ENCODE results near the gene MUC5AC. TPM values are rescaled to one million over a fixed set of nuclear protein-coding genes. Genes with fewer than 3 reads are reported as not detected.

MUC5AC gene
- total and polyA plus RNA-seq, 2 donors (not counting 1 experiment from before 2014, with no cell fraction given): not detected

DNA sequence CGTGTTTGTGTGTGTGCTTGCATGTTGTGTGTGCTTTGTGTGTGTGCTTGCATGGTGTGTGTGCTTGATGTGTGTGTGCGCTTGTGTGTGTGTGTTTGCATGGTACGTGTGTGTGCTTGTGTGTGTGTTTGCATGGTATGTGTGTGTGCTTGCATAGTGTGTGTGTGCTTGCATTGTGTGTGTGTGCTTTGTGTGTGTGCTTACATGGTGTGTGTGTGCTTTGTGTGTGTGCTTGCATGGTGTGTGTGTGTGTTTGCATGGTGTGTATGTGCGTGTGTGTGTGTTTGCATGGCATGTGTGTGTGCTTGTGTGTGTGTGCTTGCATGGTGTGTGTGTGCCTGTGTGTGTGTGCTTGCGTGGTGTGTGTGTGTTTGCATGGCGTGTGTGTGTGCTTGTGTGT lies 10.0 kb upstream of the MUC5AC start:
- Histone ChIP-seq H3K4me1 (ENCODE audit: control insufficient read depth, extremely low read depth, insufficient read depth, low read length) (peaks cover 4% of the 10 kb centered on the region), H3K4me3 (replicated peaks in 1 of 4; ENCODE audit: control extremely low read depth in 1 of 4, insufficient read depth in 1 of 4, low read depth in 3 of 4, low read length in 4 of 4) (no peak overlapping the region), H2AFZ (ENCODE audit: low read length) (no peak overlapping the region), H3K4me2 (ENCODE audit: extremely low read depth, insufficient read depth, low read length) (no peak overlapping the region), H3K36me3 (ENCODE audit: control insufficient read depth, insufficient read depth, low read length) (no peaks in the 10 kb centered on the region), H4K20me1 (ENCODE audit: control insufficient read depth, extremely low read depth, insufficient read depth, low read length) (no peaks in the 10 kb centered on the region), H3K27ac (ENCODE audit: insufficient read depth, low read length) (no peak overlapping the region), H3K79me2 (ENCODE audit: control insufficient read depth, insufficient read depth, low read length) (no peaks in the 10 kb centered on the region), H3K9me3 (ENCODE audit: control insufficient read depth, insufficient read depth, low read depth, low read length) (no peaks in the 10 kb centered on the region), H3K9ac (ENCODE audit: insufficient read depth, low read length) (no peak overlapping the region), H3K27me3 (ENCODE audit: control insufficient read depth, insufficient read depth, low read length) (no peaks in the 10 kb centered on the region)
- DNase-seq (ENCODE audit: low read depth in 2 of 2): no peak
- TF ChIP-seq, protein P1, sequence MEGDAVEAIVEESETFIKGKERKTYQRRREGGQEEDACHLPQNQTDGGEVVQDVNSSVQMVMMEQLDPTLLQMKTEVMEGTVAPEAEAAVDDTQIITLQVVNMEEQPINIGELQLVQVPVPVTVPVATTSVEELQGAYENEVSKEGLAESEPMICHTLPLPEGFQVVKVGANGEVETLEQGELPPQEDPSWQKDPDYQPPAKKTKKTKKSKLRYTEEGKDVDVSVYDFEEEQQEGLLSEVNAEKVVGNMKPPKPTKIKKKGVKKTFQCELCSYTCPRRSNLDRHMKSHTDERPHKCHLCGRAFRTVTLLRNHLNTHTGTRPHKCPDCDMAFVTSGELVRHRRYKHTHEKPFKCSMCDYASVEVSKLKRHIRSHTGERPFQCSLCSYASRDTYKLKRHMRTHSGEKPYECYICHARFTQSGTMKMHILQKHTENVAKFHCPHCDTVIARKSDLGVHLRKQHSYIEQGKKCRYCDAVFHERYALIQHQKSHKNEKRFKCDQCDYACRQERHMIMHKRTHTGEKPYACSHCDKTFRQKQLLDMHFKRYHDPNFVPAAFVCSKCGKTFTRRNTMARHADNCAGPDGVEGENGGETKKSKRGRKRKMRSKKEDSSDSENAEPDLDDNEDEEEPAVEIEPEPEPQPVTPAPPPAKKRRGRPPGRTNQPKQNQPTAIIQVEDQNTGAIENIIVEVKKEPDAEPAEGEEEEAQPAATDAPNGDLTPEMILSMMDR (conservative IDR thresholded peaks at IDR 0.05 in 1 of 2, IDR thresholded peaks at IDR 0.05 in 1 of 2; ENCODE audit: low read depth in 1 of 2, low read length in 2 of 2): no peak
- TF ChIP-seq EZH2 (IDR thresholded peaks at IDR 0.05; ENCODE audit: low read length, missing control alignments): no peak

GRCh38 chr11:1148752-1149180 lies 9.0 kb upstream of the MUC5AC start:
- Histone ChIP-seq H3K4me2 (ENCODE audit: extremely low read depth, insufficient read depth, low read length) (no peak overlapping the region), H4K20me1 (ENCODE audit: control insufficient read depth, extremely low read depth, insufficient read depth, low read length) (no peaks in the 10 kb centered on the region), H3K4me1 (ENCODE audit: control insufficient read depth, extremely low read depth, insufficient read depth, low read length) (peaks cover 10% of the 10 kb centered on the region), H3K36me3 (ENCODE audit: control insufficient read depth, insufficient read depth, low read length) (no peaks in the 10 kb centered on the region), H3K4me3 (replicated peaks in 1 of 4; ENCODE audit: control extremely low read depth in 1 of 4, insufficient read depth in 1 of 4, low read depth in 3 of 4, low read length in 4 of 4) (no peak overlapping the region), H3K27ac (ENCODE audit: insufficient read depth, low read length) (no peak overlapping the region), H2AFZ (ENCODE audit: low read length) (no peak overlapping the region), H3K27me3 (ENCODE audit: control insufficient read depth, insufficient read depth, low read length) (no peaks in the 10 kb centered on the region), H3K79me2 (ENCODE audit: control insufficient read depth, insufficient read depth, low read length) (no peaks in the 10 kb centered on the region), H3K9ac (ENCODE audit: insufficient read depth, low read length) (no peak overlapping the region), H3K9me3 (ENCODE audit: control insufficient read depth, insufficient read depth, low read depth, low read length) (no peaks in the 10 kb centered on the region)
- DNase-seq (ENCODE audit: low read depth in 2 of 2): no peak
- TF ChIP-seq, protein P1 (conservative IDR thresholded peaks at IDR 0.05 in 1 of 2, IDR thresholded peaks at IDR 0.05 in 1 of 2; ENCODE audit: low read depth in 1 of 2, low read length in 2 of 2): no peak
- TF ChIP-seq EZH2 (IDR thresholded peaks at IDR 0.05; ENCODE audit: low read length, missing control alignments): no peak

DNA sequence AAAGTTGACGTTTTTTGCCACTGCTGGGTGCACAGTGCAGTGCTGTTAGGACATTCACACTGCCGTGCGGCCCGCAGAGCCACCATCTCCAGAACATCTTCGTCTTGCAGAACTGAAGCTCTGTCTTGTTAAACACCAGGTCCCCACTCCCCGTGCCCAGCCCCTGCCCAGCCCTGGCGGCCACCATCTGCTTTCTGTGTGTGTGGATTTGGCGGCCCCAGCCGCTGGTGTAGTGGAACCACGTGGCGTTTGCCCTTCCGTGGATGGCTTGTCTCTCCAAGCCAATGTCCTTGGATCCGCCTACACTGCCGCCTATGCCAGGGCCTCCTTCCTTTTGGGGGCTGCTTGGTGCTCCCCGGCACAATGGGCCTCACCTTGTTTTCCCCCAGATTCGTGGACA lies 8.2 kb upstream of the MUC5AC start:
- no peak overlapping the region for H3K4me2 ChIP-seq (ENCODE audit: extremely low read depth, insufficient read depth, low read length)
- H3K36me3 ChIP-seq (ENCODE audit: control insufficient read depth, insufficient read depth, low read length): no peaks in the 10 kb centered on the region
- TF ChIP-seq EZH2 (IDR thresholded peaks at IDR 0.05; ENCODE audit: low read length, missing control alignments): no peak
- TF ChIP-seq, protein P1 (conservative IDR thresholded peaks at IDR 0.05 in 1 of 2, IDR thresholded peaks at IDR 0.05 in 1 of 2; ENCODE audit: low read depth in 1 of 2, low read length in 2 of 2): no peak
- DNase-seq (ENCODE audit: low read depth in 2 of 2): no peak
- no peak overlapping the region for H3K9ac ChIP-seq (ENCODE audit: insufficient read depth, low read length)
- H3K4me3 ChIP-seq (replicated peaks in 1 of 4; ENCODE audit: control extremely low read depth in 1 of 4, insufficient read depth in 1 of 4, low read depth in 3 of 4, low read length in 4 of 4): no peak overlapping the region
- no peaks in the 10 kb centered on the region for H4K20me1 ChIP-seq (ENCODE audit: control insufficient read depth, extremely low read depth, insufficient read depth, low read length)
- peaks cover 13% of the 10 kb centered on the region for H3K4me1 ChIP-seq (ENCODE audit: control insufficient read depth, extremely low read depth, insufficient read depth, low read length)
- no peak overlapping the region for H2AFZ ChIP-seq (ENCODE audit: low read length)
- H3K79me2 ChIP-seq (ENCODE audit: control insufficient read depth, insufficient read depth, low read length): no peaks in the 10 kb centered on the region
- H3K9me3 ChIP-seq (ENCODE audit: control insufficient read depth, insufficient read depth, low read depth, low read length): no peaks in the 10 kb centered on the region
- no peaks in the 10 kb centered on the region for H3K27me3 ChIP-seq (ENCODE audit: control insufficient read depth, insufficient read depth, low read length)
- H3K27ac ChIP-seq (ENCODE audit: insufficient read depth, low read length): no peak overlapping the region
